K562 (cell line): ENCODE data around the gene PIK3R6. TPM values are rescaled to one million over a fixed set of nuclear protein-coding genes. Genes with fewer than 3 reads are reported as not detected.

Experiments used
- ATAC-seq: fragments of 200-7000 bp; cut with Tn5 transposase; 3 replicates; pipeline ENCODE4 v1.9.1; 2020; ENCODE audit warnings: moderate library complexity
- BruUV-seq: library from RNA; stranded (reverse); fragments of 400-500 nt; replicated peaks from 2 replicates; lab custom pipeline; 2021; lab: Mats Ljungman, UMichigan
- CTCF ChIA-PET: fragments of 300-600 bp; formaldehyde crosslinking; extraction: SDS; loops from one replicate; lab custom pipeline; 2021; ENCODE audit warnings: low intra/inter-chr PET ratio; lab: Yijun Ruan, JAX
- POLR2A ChIA-PET: fragments of 300-600, 350-650 bp; sonication (Branson Sonifier 250); formaldehyde crosslinking; extraction: SDS; loops from one replicate; lab custom pipeline; 2021; ENCODE audit warnings: antibody characterized with exemption, inconsistent platforms; lab: Yijun Ruan, JAX
- DNase-seq, 4 experiments: peaks; one replicate each; pipeline versions ENCODE4 v3.0.0 to v3.0.0-alpha.2; 2011 to 2018; ENCODE audit warnings: low spot score in 3 of 4, mixed read lengths in 3 of 4; ENCODE audit errors: extremely low read depth in 1 of 4
- FAIRE-seq: peaks from 2 replicates; lab custom pipeline; 2011; peaks lifted over from hg19 to GRCh38; lab: Jason Lieb, UNC
- H2AFZ ChIP-seq: 2 replicates; pipeline ENCODE4 v1.6.0; 2011; ENCODE audit warnings: low read depth, low read length, control low read depth, inconsistent platforms
- H3K27ac ChIP-seq: fragments of 200-600 bp; 3 replicates; pipeline ENCODE4 v1.8.0; 2011; ENCODE audit warnings: low read depth, mild to moderate bottlenecking, control low read depth, inconsistent platforms, low read length, moderate library complexity, mixed read lengths; ENCODE audit errors: extremely low read depth
- H3K27me3 ChIP-seq, 2 experiments: fragments of 300-600 bp in 1 of 2; 2 replicates in 1 of 2; 3 replicates in 1 of 2; pipeline versions ENCODE4 v1.6.0 to v1.8.0; 2011; ENCODE audit warnings: inconsistent platforms in 2 of 2, low read length in 2 of 2, mild to moderate bottlenecking in 1 of 2, mixed read lengths in 1 of 2, moderate library complexity in 1 of 2; ENCODE audit not compliant: control insufficient read depth in 2 of 2, insufficient read depth in 2 of 2
- H3K36me3 ChIP-seq: fragments of 300-600 bp; 3 replicates; pipeline ENCODE4 v1.8.0; 2011; ENCODE audit warnings: mild to moderate bottlenecking, low read length, inconsistent platforms; ENCODE audit not compliant: control insufficient read depth, insufficient read depth
- H3K4me1 ChIP-seq, 2 experiments: fragments of 200-600 bp in 1 of 2; replicated peaks in 1 of 2; 2 replicates in 1 of 2; 3 replicates in 1 of 2; pipeline versions ENCODE4 v1.5.1 to v1.8.0; 2011; ENCODE audit warnings: inconsistent platforms in 2 of 2, low read length in 2 of 2, mild to moderate bottlenecking in 1 of 2, mixed read lengths in 1 of 2, moderate library complexity in 1 of 2; ENCODE audit not compliant: control insufficient read depth in 2 of 2, insufficient read depth in 2 of 2
- H3K4me2 ChIP-seq: 2 replicates; pipeline ENCODE4 v1.6.1; 2011; ENCODE audit warnings: low read length, control low read depth, inconsistent platforms, mixed read lengths; ENCODE audit not compliant: insufficient read depth
- H3K4me3 ChIP-seq: fragments of 200-600 bp; sonication (generic), shearing (Covaris generic); 2 replicates; pipeline ENCODE4 v1.5.1; 2016; ENCODE audit warnings: control low read depth, inconsistent platforms
- H3K79me2 ChIP-seq: fragments of 200-600 bp; 3 replicates; pipeline ENCODE4 v1.8.0; 2011; ENCODE audit warnings: low read length, inconsistent platforms; ENCODE audit not compliant: control insufficient read depth, insufficient read depth
- H3K9ac ChIP-seq, 2 experiments: 2 replicates each; pipeline versions ENCODE4 v1.6.0 to v1.6.1; 2011; ENCODE audit warnings: low read depth in 2 of 2, low read length in 2 of 2, control low read depth in 1 of 2, inconsistent platforms in 1 of 2, mild to moderate bottlenecking in 1 of 2, mixed read lengths in 1 of 2; ENCODE audit not compliant: insufficient read depth in 1 of 2
- H3K9me1 ChIP-seq: one replicate; pipeline ENCODE4 v1.6.0; 2011; ENCODE audit warnings: inconsistent platforms, mild to moderate bottlenecking, low read length, moderate library complexity; ENCODE audit not compliant: control insufficient read depth, insufficient read depth
- H3K9me3 ChIP-seq: replicated peaks from 2 replicates; pipeline ENCODE4 v1.5.1; 2011; ENCODE audit warnings: low read depth, low read length, inconsistent platforms; ENCODE audit not compliant: control insufficient read depth, insufficient read depth
- H4K20me1 ChIP-seq: replicated peaks from 2 replicates; pipeline ENCODE4 v1.6.1; 2011; ENCODE audit warnings: low read length, inconsistent platforms, mixed read lengths; ENCODE audit not compliant: control insufficient read depth, insufficient read depth
- MYNN ChIP-seq, 2 experiments: sonication (generic); formaldehyde crosslinking in 1 of 2; IDR thresholded peaks; 2 replicates each; pipeline versions ENCODE4 v1.5.0 to v1.6.1; 2016 to 2020; ENCODE audit warnings: antibody characterized with exemption in 1 of 2, missing genetic modification reagents in 1 of 2
- TGIF2 ChIP-seq: sonication (generic); formaldehyde crosslinking; IDR thresholded peaks from 2 replicates; pipeline ENCODE4 v1.8.1; 2022; ENCODE audit warnings: mild to moderate bottlenecking, missing genetic modification reagents, moderate library complexity
- WGBS: fragments of 100-300 bp; shearing (Covaris generic); methylation state at CpG from one replicate; pipeline ENCODE4 v1.1.6; 2016; ENCODE audit warnings: low coverage, mixed read lengths; ENCODE audit not compliant: insufficient coverage; ENCODE audit errors: missing lambda C conversion rate; 5-methylcytosine and 5-hydroxymethylcytosine counted together
- in situ Hi-C: fragments of 300-500 bp; cut with MboI; formaldehyde crosslinking; loops from 4 replicates; pipeline ENCODE4 v1.15.0; 2018; ENCODE audit warnings: inconsistent platforms, mixed read lengths
- intact Hi-C: fragments of 100-400 bp; cut with micrococcal nuclease; formaldehyde crosslinking; loops from 2 replicates; pipeline ENCODE4 v1.14.2; 2022
- polyA plus RNA-seq, 8 experiments: library from polyadenylated mRNA; depleted of rRNA in 4 of 8; stranded (reverse) in 5 of 8; unstranded in 3 of 8; fragments of >200 nt; fragmentation: Nextera tagmentation in 2 of 8; fragmentation: Illumina TruSeq in 1 of 8; extraction: Ambion mirVana in 2 of 8; extraction: Trizol in 1 of 8; gene quantifications; 2 replicates each; pipeline versions ENCODE4 v1.2.1 to v1.2.3, GENCODE V29; 2011 to 2014; ENCODE audit warnings: inconsistent platforms in 1 of 8, missing spikeins in 1 of 8
- total RNA-seq, 7 experiments: library from RNA; depleted of rRNA in 6 of 7; stranded (reverse); fragments of >200 nt in 6 of 7; fragmentation: Illumina TruSeq in 2 of 7; extraction: Trizol in 2 of 7; gene quantifications; 2 replicates each; pipeline versions ENCODE4 v1.2.1 to v1.2.3, GENCODE V29; 2011 to 2021; ENCODE audit warnings: low replicate concordance in 1 of 7
- TF ChIP-seq, protein P1 (sequence below): sonication (generic); formaldehyde crosslinking; IDR thresholded peaks from 2 replicates; pipeline ENCODE4 v1.8.0; 2023; ENCODE audit warnings: mild to moderate bottlenecking, missing genetic modification reagents

PIK3R6 gene
- total and polyA plus RNA-seq, 9 of the 15 experiments (the other 6 are each of a cell fraction or from before 2014, with no cell fraction given) = 0.04 TPM; not detected in 8

DNA sequence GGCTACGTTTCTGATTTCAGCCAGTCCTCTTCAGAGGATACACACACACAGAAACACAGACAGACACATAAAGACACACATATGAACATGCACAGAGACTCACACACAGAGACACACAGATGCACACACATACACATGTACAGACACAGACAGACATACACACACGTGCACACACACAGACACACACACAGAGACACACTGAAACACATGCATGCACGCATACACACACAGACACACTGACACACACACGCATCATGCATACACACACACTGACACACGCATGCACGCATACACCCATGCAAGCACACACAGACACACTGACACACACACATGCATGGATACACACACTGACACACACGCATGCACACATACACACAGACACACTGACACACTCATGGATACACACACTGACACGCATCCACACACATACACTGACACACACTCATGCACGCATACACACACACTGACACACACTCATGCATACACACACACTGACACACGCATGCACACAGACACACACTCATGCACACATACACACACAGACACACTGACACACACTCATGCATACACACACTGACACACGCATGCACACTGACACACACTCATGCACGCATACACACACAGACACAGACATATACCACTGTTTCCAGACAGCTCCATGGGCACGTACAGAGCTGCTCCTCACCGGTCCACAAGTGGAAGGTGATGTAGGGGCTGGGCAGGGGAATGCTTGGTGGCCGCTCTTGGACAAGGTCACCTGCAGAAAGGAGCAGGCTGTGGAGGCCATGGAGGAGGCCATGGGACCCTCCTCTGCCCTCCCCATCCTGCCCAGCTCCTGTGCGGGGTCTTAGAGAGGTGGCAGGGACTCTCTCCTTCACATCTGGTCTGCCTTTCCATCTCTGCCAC is 38.2 kb downstream of the PIK3R6 start:
- no peak overlapping the region for H3K4me2 ChIP-seq
- CTCF ChIA-PET = no interaction called here
- H3K4me3 ChIP-seq = no peak overlapping the region
- H3K9me1 ChIP-seq = no peaks in the 10 kb centered on the region
- H3K27ac ChIP-seq = no peak overlapping the region
- WGBS = 12% methylated on average over 16 of the region's 16 CpGs
- BruUV-seq = no TSS peak
- POLR2A ChIA-PET = interaction anchor here (0.5 kb wide), 1 partner anchor 13 kb away, joined by 4 read pairs; no protein-coding TSS in a partner anchor
- no peaks in the 10 kb centered on the region for H3K9me3 ChIP-seq
- intact Hi-C loops = no loop called here
- TF ChIP-seq, protein P1, sequence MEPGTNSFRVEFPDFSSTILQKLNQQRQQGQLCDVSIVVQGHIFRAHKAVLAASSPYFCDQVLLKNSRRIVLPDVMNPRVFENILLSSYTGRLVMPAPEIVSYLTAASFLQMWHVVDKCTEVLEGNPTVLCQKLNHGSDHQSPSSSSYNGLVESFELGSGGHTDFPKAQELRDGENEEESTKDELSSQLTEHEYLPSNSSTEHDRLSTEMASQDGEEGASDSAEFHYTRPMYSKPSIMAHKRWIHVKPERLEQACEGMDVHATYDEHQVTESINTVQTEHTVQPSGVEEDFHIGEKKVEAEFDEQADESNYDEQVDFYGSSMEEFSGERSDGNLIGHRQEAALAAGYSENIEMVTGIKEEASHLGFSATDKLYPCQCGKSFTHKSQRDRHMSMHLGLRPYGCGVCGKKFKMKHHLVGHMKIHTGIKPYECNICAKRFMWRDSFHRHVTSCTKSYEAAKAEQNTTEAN (CRISPR knock-in tag) = peak; percentile 97
- TF ChIP-seq MYNN (IDR thresholded peaks at IDR 0.05) = peak; percentile 77; the same call in 1 of the 2 replicates
- no peak for TF ChIP-seq MYNN (CRISPR knock-in tag; IDR thresholded peaks at IDR 0.05)
- TF ChIP-seq TGIF2 (CRISPR knock-in tag) = no peak
- no peak for FAIRE-seq
- DNase-seq = no peak
- no peaks in the 10 kb centered on the region for H4K20me1 ChIP-seq
- H3K36me3 ChIP-seq = no peaks in the 10 kb centered on the region
- peaks cover 0 to 7% of the 10 kb centered on the region in 2 experiments; a peak in 2 of 5 replicates for H3K4me1 ChIP-seq
- no peak overlapping the region for H2AFZ ChIP-seq
- no peak for ATAC-seq
- H3K79me2 ChIP-seq = no peaks in the 10 kb centered on the region
- in situ Hi-C loops = no loop called here
- H3K9ac ChIP-seq = no peak overlapping the region
- peaks cover 0 to 8% of the 10 kb centered on the region in 2 experiments; a peak in 3 of 5 replicates for H3K27me3 ChIP-seq
